Fibroblast of pulmonary artery (primary cell): Measurements from ENCODE around the gene PIKFYVE.
A peak's percentile ranks its signal among the peaks of the same experiment; 100 is the strongest.
"Not testable (repeated sequence)": the region's sequence is repeated elsewhere in the genome, so short reads cannot be mapped to it uniquely, and the experiment has no call there.

Experiments
- DNase-seq: peaks from one replicate; pipeline ENCODE4 v3.0.0-alpha.2; 2010; ENCODE audit warnings: low read depth
- H3K4me3 ChIP-seq: replicated peaks from 2 replicates; pipeline ENCODE4 v1.5.1; 2011; ENCODE audit warnings: low read depth, mild to moderate bottlenecking, control low read depth, low read length, moderate library complexity
- CTCF ChIP-seq: IDR thresholded peaks from 2 replicates; pipeline ENCODE4 v1.5.1; 2011; ENCODE audit warnings: mild to moderate bottlenecking, control low read depth, low read length, inconsistent platforms; ENCODE audit errors: missing control alignments

Gene PIKFYVE

GRCh38 chr2:208371634-208371935, 105.5 kb downstream of the PIKFYVE start:
- no peak for DNase-seq
- TF ChIP-seq CTCF, result no peak
- no peak overlapping the region for H3K4me3 ChIP-seq

- DNase-seq, result peak; percentile 72
- H3K4me3 ChIP-seq, result no peak overlapping the region
- TF ChIP-seq CTCF, result peak; percentile 85
These were observed 107.5 kb downstream of the PIKFYVE start for GRCh38 chr2:208373460-208374089.

- no peak for DNase-seq
- no peak overlapping the region for H3K4me3 ChIP-seq
- TF ChIP-seq CTCF, result no peak
These were observed 109.5 kb downstream of the PIKFYVE start for GRCh38 chr2:208375491-208376068.

GRCh38 chr2:208377344-208377860, 111.3 kb downstream of the PIKFYVE start:
- not testable (repeated sequence) for H3K4me3 ChIP-seq, DNase-seq

- H3K4me3 ChIP-seq, result no peak overlapping the region
- TF ChIP-seq CTCF, result no peak
- no peak for DNase-seq
These were observed 113.1 kb downstream of the PIKFYVE start for GRCh38 chr2:208379192-208379591.

GRCh38 chr2:208384637-208385036, 118.6 kb downstream of the PIKFYVE start:
- no peak for DNase-seq
- TF ChIP-seq CTCF, result no peak
- H3K4me3 ChIP-seq, result no peak overlapping the region

- no peak overlapping the region for H3K4me3 ChIP-seq
- TF ChIP-seq CTCF, result no peak
- DNase-seq, result no peak
These were observed 120.5 kb downstream of the PIKFYVE start for GRCh38 chr2:208386541-208386940.
